ENCODE results near the gene NR6A1.

GRCh38 chr9:124493218-124493617 is 277.9 kb downstream of the NR6A1 start:
- TF ChIP-seq PATZ1 (CRISPR knock-in tag; IDR thresholded peaks at IDR 0.05; ENCODE audit: borderline replicate concordance) (no peak), RARB (CRISPR knock-in tag; IDR thresholded peaks at IDR 0.05) (no peak), CSRNP3 (CRISPR knock-in tag; IDR thresholded peaks at IDR 0.05) (no peak), ZNF70 (CRISPR knock-in tag; IDR thresholded peaks at IDR 0.05) (no peak), ZNF565 (CRISPR knock-in tag; conservative IDR thresholded peaks at IDR 0.05; ENCODE audit: low read depth) (no peak), POU6F1 (CRISPR knock-in tag; IDR thresholded peaks at IDR 0.05; ENCODE audit: borderline replicate concordance, low read depth) (no peak), TOX (CRISPR knock-in tag; IDR thresholded peaks at IDR 0.05; ENCODE audit: borderline replicate concordance) (no peak), ESRRG (CRISPR knock-in tag; IDR thresholded peaks at IDR 0.05) (no peak), ZC3H10 (CRISPR knock-in tag; IDR thresholded peaks at IDR 0.05) (no peak), TSHZ2 (CRISPR knock-in tag; IDR thresholded peaks at IDR 0.05) (no peak), GLIS3 (CRISPR knock-in tag; IDR thresholded peaks at IDR 0.05) (no peak), ZFP30 (CRISPR knock-in tag; IDR thresholded peaks at IDR 0.05) (no peak), PPARA (CRISPR knock-in tag; IDR thresholded peaks at IDR 0.05; ENCODE audit: borderline replicate concordance) (no peak), BACH2 (CRISPR knock-in tag; IDR thresholded peaks at IDR 0.05; ENCODE audit: borderline replicate concordance) (no peak)

Data from SK-N-SH treated with all-trans-retinoic acid at 6 μM for 48 hours (cell line).